BLaER1 (cell line): ENCODE data around the gene RNF215.

Experiments used
- H3K27ac ChIP-seq: shearing (Covaris generic); formaldehyde crosslinking; 2 replicates; pipeline ENCODE4 v1.8.1; 2022
- H3K27me3 ChIP-seq: shearing (Covaris generic); formaldehyde crosslinking; 2 replicates; pipeline ENCODE4 v1.8.1; 2022
- H3K36me3 ChIP-seq: shearing (Covaris generic); formaldehyde crosslinking; 2 replicates; pipeline ENCODE4 v1.8.1; 2022
- H3K4me1 ChIP-seq: shearing (Covaris generic); formaldehyde crosslinking; 2 replicates; pipeline ENCODE4 v1.8.1; 2022
- H3K4me2 ChIP-seq: shearing (Covaris generic); formaldehyde crosslinking; 2 replicates; pipeline ENCODE4 v1.8.1; 2022
- H3K4me3 ChIP-seq: shearing (Covaris generic); formaldehyde crosslinking; 2 replicates; pipeline ENCODE4 v1.8.1; 2022
- H3K9ac ChIP-seq: shearing (Covaris generic); formaldehyde crosslinking; 2 replicates; pipeline ENCODE4 v1.8.1; 2022
- H3K9me3 ChIP-seq: shearing (Covaris generic); formaldehyde crosslinking; 2 replicates; pipeline ENCODE4 v1.8.1; 2022
- H4K20me1 ChIP-seq: shearing (Covaris generic); formaldehyde crosslinking; 2 replicates; pipeline ENCODE4 v1.8.1; 2022
- Cebpa-rat ChIP-seq: shearing (Covaris generic); IDR thresholded peaks from 2 replicates; pipeline ENCODE4 v1.8.1; 2022

The RNF215 gene

GRCh38 chr22:30336752-30337460 is 50.3 kb downstream of the RNF215 start:
- H3K4me3 ChIP-seq: no peak overlapping the region
- TF ChIP-seq Cebpa-rat: no peak
- no peaks in the 10 kb centered on the region for H3K4me1 ChIP-seq
- peaks cover 13% of the 10 kb centered on the region; the same call in 1 of the 2 replicates for H4K20me1 ChIP-seq
- no peaks in the 10 kb centered on the region for H3K9me3 ChIP-seq
- peaks cover 99% of the 10 kb centered on the region for H3K36me3 ChIP-seq
- no peak overlapping the region for H3K27ac ChIP-seq
- H3K4me2 ChIP-seq: no peak overlapping the region
- H3K9ac ChIP-seq: no peak overlapping the region
- no peaks in the 10 kb centered on the region for H3K27me3 ChIP-seq

GRCh38 chr22:30335236-30335635 is 52.0 kb downstream of the RNF215 start:
- H3K9ac ChIP-seq: no peak overlapping the region
- H3K27ac ChIP-seq: no peak overlapping the region
- no peaks in the 10 kb centered on the region for H3K9me3 ChIP-seq
- H4K20me1 ChIP-seq: peaks cover 13% of the 10 kb centered on the region; the same call in 1 of the 2 replicates
- no peak overlapping the region for H3K4me2 ChIP-seq
- peaks cover 98% of the 10 kb centered on the region for H3K36me3 ChIP-seq
- no peaks in the 10 kb centered on the region for H3K4me1 ChIP-seq
- no peaks in the 10 kb centered on the region for H3K27me3 ChIP-seq
- no peak overlapping the region for H3K4me3 ChIP-seq
- TF ChIP-seq Cebpa-rat: no peak

GRCh38 chr22:30334646-30335045 is 52.6 kb downstream of the RNF215 start:
- Histone ChIP-seq H4K20me1 (peaks cover 13% of the 10 kb centered on the region; the same call in 1 of the 2 replicates), H3K4me1 (no peaks in the 10 kb centered on the region)

GRCh38 chr22:30333707-30334087 is 53.5 kb downstream of the RNF215 start:
- no peak overlapping the region for H3K9ac ChIP-seq
- H3K4me1 ChIP-seq: no peaks in the 10 kb centered on the region
- H3K4me3 ChIP-seq: no peak overlapping the region
- H3K4me2 ChIP-seq: no peak overlapping the region
- no peaks in the 10 kb centered on the region for H3K27me3 ChIP-seq
- peaks cover 8% of the 10 kb centered on the region; the same call in 1 of the 2 replicates for H4K20me1 ChIP-seq
- no peaks in the 10 kb centered on the region for H3K9me3 ChIP-seq
- TF ChIP-seq Cebpa-rat: no peak
- H3K27ac ChIP-seq: no peak overlapping the region
- peaks cover 82% of the 10 kb centered on the region for H3K36me3 ChIP-seq

More at GRCh38 chr22:30334646-30335045, 52.6 kb downstream of the RNF215 start:
- Histone ChIP-seq H3K9ac (no peak overlapping the region), H3K27me3 (no peaks in the 10 kb centered on the region), H3K4me2 (no peak overlapping the region), H3K4me3 (no peak overlapping the region), H3K36me3 (peaks cover 92% of the 10 kb centered on the region), H3K27ac (no peak overlapping the region), H3K9me3 (no peaks in the 10 kb centered on the region)
- TF ChIP-seq Cebpa-rat: no peak

- Histone ChIP-seq H3K4me1 (no peaks in the 10 kb centered on the region), H3K36me3 (peaks cover 77% of the 10 kb centered on the region), H3K9ac (no peak overlapping the region), H3K27me3 (no peaks in the 10 kb centered on the region), H3K27ac (no peak overlapping the region), H3K4me3 (no peak overlapping the region), H3K4me2 (no peak overlapping the region), H4K20me1 (peaks cover 6% of the 10 kb centered on the region; the same call in 1 of the 2 replicates), H3K9me3 (no peaks in the 10 kb centered on the region)
- no peak for TF ChIP-seq Cebpa-rat
These were observed 54.1 kb downstream of the RNF215 start for GRCh38 chr22:30332994-30333706.

GRCh38 chr22:30332551-30332950 is 54.7 kb downstream of the RNF215 start:
- Histone ChIP-seq H4K20me1 (peaks cover 6% of the 10 kb centered on the region; the same call in 1 of the 2 replicates), H3K36me3 (peaks cover 71% of the 10 kb centered on the region), H3K9me3 (no peaks in the 10 kb centered on the region), H3K9ac (no peak overlapping the region), H3K4me3 (no peak overlapping the region), H3K27ac (no peak overlapping the region), H3K4me1 (peaks cover 3% of the 10 kb centered on the region), H3K27me3 (no peaks in the 10 kb centered on the region), H3K4me2 (no peak overlapping the region)
- no peak for TF ChIP-seq Cebpa-rat
